ENCODE data around the gene NUDCD2.
"Not testable (repeated sequence)": the region's sequence is repeated elsewhere in the genome, so short reads cannot be mapped to it uniquely, and the experiment has no call there.

NUDCD2 gene

GRCh38 chr5:163475411-163475810 lies 15.5 kb upstream of the NUDCD2 start:
- DNase-seq = no peak

- no peak for DNase-seq
These were observed 13.8 kb upstream of the NUDCD2 start for GRCh38 chr5:163473635-163474243.

GRCh38 chr5:163467682-163468081 lies 7.8 kb upstream of the NUDCD2 start:
- no peak for DNase-seq

GRCh38 chr5:163463063-163463435 lies 3.1 kb upstream of the NUDCD2 start:
- DNase-seq = no peak

- peak; percentile 77 for DNase-seq
These were observed 765 bp upstream of the NUDCD2 start, which contains the start of gene HMMR for GRCh38 chr5:163460562-163461171. HMMR (plus strand) TSS chr5:163460632; CDS start chr5:163460693, 61 bp downstream.

- no peak for DNase-seq
These were observed 462 bp downstream of the NUDCD2 start for GRCh38 chr5:163459462-163459818.

GRCh38 chr5:163458778-163459385 lies 1.0 kb downstream of the NUDCD2 start:
- DNase-seq = no peak

GRCh38 chr5:163456840-163457239 lies 3.1 kb downstream of the NUDCD2 start:
- DNase-seq = no peak

GRCh38 chr5:163456029-163456589 lies 3.8 kb downstream of the NUDCD2 start:
- no peak for DNase-seq

- not testable (repeated sequence) for DNase-seq
These were observed 4.5 kb downstream of the NUDCD2 start for GRCh38 chr5:163455406-163455805.

- DNase-seq = no peak
These were observed 6.2 kb downstream of the NUDCD2 start for GRCh38 chr5:163453705-163454104.

- no peak for DNase-seq
These were observed 8.4 kb downstream of the NUDCD2 start for GRCh38 chr5:163451489-163451888.

GRCh38 chr5:163448491-163448890 lies 11.4 kb downstream of the NUDCD2 start:
- no peak for DNase-seq

- DNase-seq = no peak
These were observed 12.0 kb downstream of the NUDCD2 start for GRCh38 chr5:163447875-163448274.

GRCh38 chr5:163447191-163447590 lies 12.7 kb downstream of the NUDCD2 start:
- DNase-seq = no peak

- no peak for DNase-seq
These were observed 14.6 kb downstream of the NUDCD2 start for GRCh38 chr5:163445345-163445744.

- no peak for DNase-seq
These were observed 15.4 kb downstream of the NUDCD2 start for GRCh38 chr5:163444526-163444925.

- DNase-seq = no peak
These were observed 18.9 kb downstream of the NUDCD2 start for GRCh38 chr5:163440954-163441353.

GRCh38 chr5:163439092-163439425 lies 20.8 kb downstream of the NUDCD2 start:
- no peak for DNase-seq

GRCh38 chr5:163437309-163438182 lies 22.4 kb downstream of the NUDCD2 start, which contains the start of gene CCNG1:
CCNG1 (plus strand) TSS chr5:163437595; CDS start chr5:163439257, 1,662 bp downstream.
- DNase-seq = peak; percentile 93

GRCh38 chr5:163437011-163437308 lies 22.9 kb downstream of the NUDCD2 start:
- no peak for DNase-seq

- no peak for DNase-seq
These were observed 23.4 kb downstream of the NUDCD2 start for GRCh38 chr5:163436515-163436914.

- no peak for DNase-seq
These were observed 25.5 kb downstream of the NUDCD2 start for GRCh38 chr5:163434401-163434866.

Measured in right kidney (tissue), 1 donor.